Nephron (organoid): ENCODE data around the gene ORM1.

Experiments
- H3K27ac Mint-ChIP-seq, 3 experiments: 2 replicates each; pipeline ENCODE4 v1.8.0; 2020; ENCODE audit warnings: mixed read lengths in 3 of 3, mild to moderate bottlenecking in 2 of 3, moderate library complexity in 1 of 3
- H3K27me3 Mint-ChIP-seq: 2 replicates; pipeline ENCODE4 v1.8.0; 2021; ENCODE audit warnings: low read depth, mild to moderate bottlenecking, moderate library complexity, mixed read lengths
- H3K36me3 Mint-ChIP-seq: 2 replicates; pipeline ENCODE4 v1.8.0; 2020; ENCODE audit warnings: low read depth, mixed read lengths
- H3K4me1 Mint-ChIP-seq: 2 replicates; pipeline ENCODE4 v1.8.0; 2020; ENCODE audit warnings: mixed read lengths
- H3K4me3 Mint-ChIP-seq, 3 experiments: 2 replicates each; pipeline ENCODE4 v1.8.0; 2020; ENCODE audit warnings: mild to moderate bottlenecking in 3 of 3, mixed read lengths in 3 of 3, moderate library complexity in 2 of 3
- H3K9me3 Mint-ChIP-seq: 2 replicates; pipeline ENCODE4 v1.8.0; 2020; ENCODE audit warnings: mixed read lengths
- CTCF ChIP-seq, 3 experiments: fragments of 200-600 bp; sonication (generic); IDR thresholded peaks; one replicate each; pipeline ENCODE4 v1.5.0; 2021; ENCODE audit warnings: antibody characterized with exemption in 3 of 3; ENCODE audit not compliant: unreplicated experiment in 3 of 3

The ORM1 gene

GRCh38 chr9:114334490-114334889 is 11.6 kb downstream of the ORM1 start:
- no peak for TF ChIP-seq CTCF (IDR thresholded peaks at IDR 0.05; ENCODE audit: unreplicated experiment in 3 of 3)
- no peaks in the 10 kb centered on the region for H3K4me1 Mint-ChIP-seq
- H3K36me3 Mint-ChIP-seq: peaks cover 17% of the 10 kb centered on the region
- H3K9me3 Mint-ChIP-seq: no peaks in the 10 kb centered on the region
- H3K27me3 Mint-ChIP-seq: no peaks in the 10 kb centered on the region
- H3K27ac Mint-ChIP-seq: no peak overlapping the region
- H3K4me3 Mint-ChIP-seq: no peak overlapping the region

- no peak for TF ChIP-seq CTCF (IDR thresholded peaks at IDR 0.05; ENCODE audit: unreplicated experiment in 3 of 3)
- no peak overlapping the region for H3K27ac Mint-ChIP-seq
- H3K4me1 Mint-ChIP-seq: no peaks in the 10 kb centered on the region
- no peak overlapping the region for H3K4me3 Mint-ChIP-seq
- H3K27me3 Mint-ChIP-seq: no peaks in the 10 kb centered on the region
- H3K36me3 Mint-ChIP-seq: peaks cover 28% of the 10 kb centered on the region
- no peaks in the 10 kb centered on the region for H3K9me3 Mint-ChIP-seq
Observed at GRCh38 chr9:114335745-114336144, 12.8 kb downstream of the ORM1 start.

- Mint-ChIP-seq H3K27ac (no peak overlapping the region), H3K4me3 (no peak overlapping the region), H3K9me3 (no peaks in the 10 kb centered on the region), H3K4me1 (no peaks in the 10 kb centered on the region), H3K27me3 (no peaks in the 10 kb centered on the region), H3K36me3 (peaks cover 30% of the 10 kb centered on the region)
- no peak for TF ChIP-seq CTCF (IDR thresholded peaks at IDR 0.05; ENCODE audit: unreplicated experiment in 3 of 3)
Observed at GRCh38 chr9:114336157-114336556, 13.3 kb downstream of the ORM1 start.

GRCh38 chr9:114336699-114337395 is 13.9 kb downstream of the ORM1 start:
- H3K27ac Mint-ChIP-seq: no peak overlapping the region
- H3K4me1 Mint-ChIP-seq: no peaks in the 10 kb centered on the region
- no peaks in the 10 kb centered on the region for H3K9me3 Mint-ChIP-seq
- peaks cover 37% of the 10 kb centered on the region for H3K36me3 Mint-ChIP-seq
- H3K4me3 Mint-ChIP-seq: no peak overlapping the region
- TF ChIP-seq CTCF (IDR thresholded peaks at IDR 0.05; ENCODE audit: unreplicated experiment in 3 of 3): no peak
- H3K27me3 Mint-ChIP-seq: no peaks in the 10 kb centered on the region

GRCh38 chr9:114338187-114338586 is 15.3 kb downstream of the ORM1 start:
- H3K9me3 Mint-ChIP-seq: no peaks in the 10 kb centered on the region
- no peak overlapping the region for H3K27ac Mint-ChIP-seq
- TF ChIP-seq CTCF (IDR thresholded peaks at IDR 0.05; ENCODE audit: unreplicated experiment in 3 of 3): no peak
- H3K4me3 Mint-ChIP-seq: no peak overlapping the region
- H3K4me1 Mint-ChIP-seq: no peaks in the 10 kb centered on the region
- peaks cover 42% of the 10 kb centered on the region for H3K36me3 Mint-ChIP-seq
- H3K27me3 Mint-ChIP-seq: no peaks in the 10 kb centered on the region
